ENCODE results near the gene SLX9. TPM values are rescaled to one million over a fixed set of nuclear protein-coding genes. Genes with fewer than 3 reads are reported as not detected.

SLX9 gene
- total RNA-seq, 4 donors from 2014 or later: 8.6 to 24.3 (median 10.5) TPM; not detected in 1

GRCh38 chr21:44957901-44958451 lies 18.1 kb downstream of the SLX9 start:
- Histone ChIP-seq H3K4me1 (peaks cover 10 to 24% of the 10 kb centered on the region in 2 donors), H3K27me3 (no peaks in the 10 kb centered on the region), H3K36me3 (no peaks in the 10 kb centered on the region), H3K9me3 (no peaks in the 10 kb centered on the region), H3K27ac (peak overlapping the region; percentile 65 to 77), H3K4me3 (no peak overlapping the region)
- intact Hi-C loops (cut with DNase I; ENCODE audit: low total_unique reads): no loop called here
- TF ChIP-seq, protein P1, sequence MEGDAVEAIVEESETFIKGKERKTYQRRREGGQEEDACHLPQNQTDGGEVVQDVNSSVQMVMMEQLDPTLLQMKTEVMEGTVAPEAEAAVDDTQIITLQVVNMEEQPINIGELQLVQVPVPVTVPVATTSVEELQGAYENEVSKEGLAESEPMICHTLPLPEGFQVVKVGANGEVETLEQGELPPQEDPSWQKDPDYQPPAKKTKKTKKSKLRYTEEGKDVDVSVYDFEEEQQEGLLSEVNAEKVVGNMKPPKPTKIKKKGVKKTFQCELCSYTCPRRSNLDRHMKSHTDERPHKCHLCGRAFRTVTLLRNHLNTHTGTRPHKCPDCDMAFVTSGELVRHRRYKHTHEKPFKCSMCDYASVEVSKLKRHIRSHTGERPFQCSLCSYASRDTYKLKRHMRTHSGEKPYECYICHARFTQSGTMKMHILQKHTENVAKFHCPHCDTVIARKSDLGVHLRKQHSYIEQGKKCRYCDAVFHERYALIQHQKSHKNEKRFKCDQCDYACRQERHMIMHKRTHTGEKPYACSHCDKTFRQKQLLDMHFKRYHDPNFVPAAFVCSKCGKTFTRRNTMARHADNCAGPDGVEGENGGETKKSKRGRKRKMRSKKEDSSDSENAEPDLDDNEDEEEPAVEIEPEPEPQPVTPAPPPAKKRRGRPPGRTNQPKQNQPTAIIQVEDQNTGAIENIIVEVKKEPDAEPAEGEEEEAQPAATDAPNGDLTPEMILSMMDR (IDR thresholded peaks at IDR 0.05): no peak
- no peak for TF ChIP-seq POLR2A (IDR thresholded peaks at IDR 0.05)
- DNase-seq: no peak

- Histone ChIP-seq H3K4me1 (peaks cover 10 to 24% of the 10 kb centered on the region in 2 donors), H3K27ac (peak overlapping the region; percentile 65 to 77), H3K4me3 (peak overlapping the region in 1 of 2 donors; percentile 5)
These were observed 18.8 kb downstream of the SLX9 start for GRCh38 chr21:44958471-44959191.

GRCh38 chr21:44959376-44960091 lies 19.7 kb downstream of the SLX9 start:
- no peaks in the 10 kb centered on the region for H3K36me3 ChIP-seq
- H3K27ac ChIP-seq: peak overlapping the region; percentile 65 to 77
- no peaks in the 10 kb centered on the region for H3K9me3 ChIP-seq
- H3K4me1 ChIP-seq: peaks cover 10 to 24% of the 10 kb centered on the region in 2 donors
- H3K27me3 ChIP-seq: no peaks in the 10 kb centered on the region
- intact Hi-C loops (cut with DNase I; ENCODE audit: low total_unique reads): no loop called here
- TF ChIP-seq, protein P1 (IDR thresholded peaks at IDR 0.05): no peak
- no peak for TF ChIP-seq POLR2A (IDR thresholded peaks at IDR 0.05)
- H3K4me3 ChIP-seq: no peak overlapping the region
- no peak for DNase-seq

More at GRCh38 chr21:44958471-44959191, 18.8 kb downstream of the SLX9 start:
- intact Hi-C loops (cut with DNase I; ENCODE audit: low total_unique reads): no loop called here
- Histone ChIP-seq H3K27me3 (no peaks in the 10 kb centered on the region), H3K36me3 (no peaks in the 10 kb centered on the region), H3K9me3 (no peaks in the 10 kb centered on the region)
- no peak for TF ChIP-seq POLR2A (IDR thresholded peaks at IDR 0.05)
- TF ChIP-seq, protein P1 (IDR thresholded peaks at IDR 0.05): no peak
- peak; percentile 86 to 93 for DNase-seq

DNA sequence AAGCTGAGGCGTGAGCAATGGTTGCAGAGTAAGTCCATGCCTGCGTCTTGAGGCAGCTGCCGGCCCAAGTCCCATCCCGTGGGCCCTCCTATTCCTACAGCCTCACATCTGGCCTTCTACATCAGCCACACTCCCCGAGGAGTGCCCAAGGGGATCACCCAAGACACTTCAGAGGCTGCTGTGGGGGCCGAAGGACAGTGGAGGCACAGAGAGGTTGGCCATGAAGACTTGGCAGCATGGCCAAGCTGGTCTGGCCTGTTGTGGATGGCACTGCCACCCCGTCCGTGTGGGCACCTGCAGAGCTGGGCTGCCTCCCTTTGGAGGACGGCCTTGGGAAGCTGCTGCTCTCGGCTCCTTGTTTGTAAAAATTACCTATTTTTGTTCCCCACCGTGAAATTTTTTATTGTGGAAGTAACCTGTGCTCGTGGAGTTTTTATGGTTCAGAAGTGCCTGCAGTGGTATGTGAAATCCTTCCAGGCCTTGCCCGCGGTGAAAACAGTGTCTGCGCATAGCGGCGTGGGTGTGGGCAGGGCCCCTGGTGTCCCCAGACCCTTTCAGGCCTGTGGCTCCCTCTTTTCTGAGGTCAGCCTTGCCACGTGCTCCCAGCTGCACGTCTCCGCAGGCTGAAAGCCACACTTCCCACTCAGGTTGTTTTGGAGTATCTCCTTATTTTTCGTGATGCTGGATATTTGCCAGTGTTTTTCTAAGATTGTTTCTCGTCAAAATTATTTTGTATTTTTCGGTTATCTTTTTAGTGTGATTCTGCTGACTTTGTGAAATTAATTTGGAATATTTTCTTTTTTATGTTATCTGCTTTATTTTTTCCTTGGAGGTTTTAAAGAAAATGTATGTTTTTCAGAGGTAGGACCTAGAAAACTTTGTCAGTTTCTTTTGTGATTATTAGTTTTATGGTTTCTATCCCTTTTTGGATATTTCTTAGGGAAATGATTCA lies 20.6 kb downstream of the SLX9 start:
- TF ChIP-seq, protein P1 (IDR thresholded peaks at IDR 0.05): no peak
- TF ChIP-seq POLR2A (IDR thresholded peaks at IDR 0.05): no peak
- H3K27me3 ChIP-seq: no peaks in the 10 kb centered on the region
- H3K4me1 ChIP-seq: peaks cover 10 to 24% of the 10 kb centered on the region in 2 donors
- no peaks in the 10 kb centered on the region for H3K9me3 ChIP-seq
- intact Hi-C loops (cut with DNase I; ENCODE audit: low total_unique reads): no loop called here
- peak overlapping the region; percentile 65 to 77 for H3K27ac ChIP-seq
- H3K4me3 ChIP-seq: no peak overlapping the region
- H3K36me3 ChIP-seq: no peaks in the 10 kb centered on the region
- DNase-seq: no peak

All from uterus (tissue), 4 donors.